ENCODE data around the gene UBR2.

DNA sequence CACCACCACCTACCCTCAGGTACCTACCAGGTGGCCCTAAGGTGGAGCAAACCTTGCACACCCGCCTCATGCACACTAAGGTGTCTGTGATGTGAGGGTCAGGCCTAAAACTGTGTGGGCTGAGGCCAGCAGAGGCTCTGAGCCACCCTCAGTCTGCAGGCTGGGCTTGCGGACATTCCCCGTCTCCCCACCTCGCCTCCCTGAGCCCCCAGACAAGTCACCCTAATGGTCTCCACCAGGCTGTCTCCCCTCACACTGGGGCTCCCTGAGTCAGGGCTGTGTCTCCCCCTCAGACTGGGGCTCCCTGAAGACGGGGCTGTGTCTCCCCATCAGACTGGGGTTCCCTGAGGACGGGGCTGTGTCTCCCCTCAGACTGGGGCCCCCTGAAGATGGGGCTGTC, 146.0 kb downstream of the UBR2 start:
- TF ChIP-seq EP300 (IDR thresholded peaks at IDR 0.05; ENCODE audit: low read length) (no peak), POLR2AphosphoS2 (IDR thresholded peaks at IDR 0.05; ENCODE audit: low read length) (no peak), CTBP1 (IDR thresholded peaks at IDR 0.05; ENCODE audit: borderline replicate concordance) (no peak), EZH2 (IDR thresholded peaks at IDR 0.05; ENCODE audit: borderline replicate concordance, low read depth, low read length) (no peak), CBX5 (IDR thresholded peaks at IDR 0.05; ENCODE audit: borderline replicate concordance, low read depth) (no peak), ZC3H4 (CRISPR knock-in tag; IDR thresholded peaks at IDR 0.05; ENCODE audit: borderline replicate concordance) (no peak), ARNT (IDR thresholded peaks at IDR 0.05) (no peak), FOXJ3 (CRISPR knock-in tag; IDR thresholded peaks at IDR 0.05) (no peak), EHMT2 (IDR thresholded peaks at IDR 0.05) (no peak), KAT7 (CRISPR knock-in tag; IDR thresholded peaks at IDR 0.05; ENCODE audit: borderline replicate concordance) (no peak), CEBPB (tag; IDR thresholded peaks at IDR 0.05) (no peak)
- TF ChIP-seq, protein P1, sequence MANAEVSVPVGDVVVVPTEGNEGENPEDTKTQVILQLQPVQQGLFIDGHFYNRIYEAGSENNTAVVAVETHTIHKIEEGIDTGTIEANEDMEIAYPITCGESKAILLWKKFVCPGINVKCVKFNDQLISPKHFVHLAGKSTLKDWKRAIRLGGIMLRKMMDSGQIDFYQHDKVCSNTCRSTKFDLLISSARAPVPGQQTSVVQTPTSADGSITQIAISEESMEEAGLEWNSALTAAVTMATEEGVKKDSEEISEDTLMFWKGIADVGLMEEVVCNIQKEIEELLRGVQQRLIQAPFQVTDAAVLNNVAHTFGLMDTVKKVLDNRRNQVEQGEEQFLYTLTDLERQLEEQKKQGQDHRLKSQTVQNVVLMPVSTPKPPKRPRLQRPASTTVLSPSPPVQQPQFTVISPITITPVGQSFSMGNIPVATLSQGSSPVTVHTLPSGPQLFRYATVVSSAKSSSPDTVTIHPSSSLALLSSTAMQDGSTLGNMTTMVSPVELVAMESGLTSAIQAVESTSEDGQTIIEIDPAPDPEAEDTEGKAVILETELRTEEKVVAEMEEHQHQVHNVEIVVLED (CRISPR knock-in tag; IDR thresholded peaks at IDR 0.05) = no peak
- TF ChIP-seq, protein P2, sequence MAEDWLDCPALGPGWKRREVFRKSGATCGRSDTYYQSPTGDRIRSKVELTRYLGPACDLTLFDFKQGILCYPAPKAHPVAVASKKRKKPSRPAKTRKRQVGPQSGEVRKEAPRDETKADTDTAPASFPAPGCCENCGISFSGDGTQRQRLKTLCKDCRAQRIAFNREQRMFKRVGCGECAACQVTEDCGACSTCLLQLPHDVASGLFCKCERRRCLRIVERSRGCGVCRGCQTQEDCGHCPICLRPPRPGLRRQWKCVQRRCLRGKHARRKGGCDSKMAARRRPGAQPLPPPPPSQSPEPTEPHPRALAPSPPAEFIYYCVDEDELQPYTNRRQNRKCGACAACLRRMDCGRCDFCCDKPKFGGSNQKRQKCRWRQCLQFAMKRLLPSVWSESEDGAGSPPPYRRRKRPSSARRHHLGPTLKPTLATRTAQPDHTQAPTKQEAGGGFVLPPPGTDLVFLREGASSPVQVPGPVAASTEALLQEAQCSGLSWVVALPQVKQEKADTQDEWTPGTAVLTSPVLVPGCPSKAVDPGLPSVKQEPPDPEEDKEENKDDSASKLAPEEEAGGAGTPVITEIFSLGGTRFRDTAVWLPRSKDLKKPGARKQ (CRISPR knock-in tag; IDR thresholded peaks at IDR 0.05) = no peak
